ENCODE results near the gene ZNF804A.

The ZNF804A gene

GRCh38 chr2:184637781-184638180 is 39.5 kb downstream of the ZNF804A start:
- Histone ChIP-seq H3K27me3 (ENCODE audit: low read depth) (no peaks in the 10 kb centered on the region), H3K9me3 (no peaks in the 10 kb centered on the region), H3K4me3 (no peak overlapping the region), H3K36me3 (replicated peaks) (no peaks in the 10 kb centered on the region), H3K4me1 (no peaks in the 10 kb centered on the region)
- DNase-seq (ENCODE audit: low spot score in 2 of 2), result no peak
- in situ Hi-C loops (cut with MboI; ENCODE audit: low sequenced_read_pairs), result no loop called here

GRCh38 chr2:184644685-184645084 is 46.4 kb downstream of the ZNF804A start:
- Histone ChIP-seq H3K4me3 (no peak overlapping the region), H3K27me3 (ENCODE audit: low read depth) (no peaks in the 10 kb centered on the region), H3K36me3 (replicated peaks) (no peaks in the 10 kb centered on the region), H3K4me1 (peaks cover 5% of the 10 kb centered on the region; the same call in 1 of the 2 replicates), H3K9me3 (no peaks in the 10 kb centered on the region)
- in situ Hi-C loops (cut with MboI; ENCODE audit: low sequenced_read_pairs), result no loop called here
- no peak for DNase-seq (ENCODE audit: low spot score in 2 of 2)

GRCh38 chr2:184646177-184646576 is 47.8 kb downstream of the ZNF804A start:
- H3K4me1 ChIP-seq, result peaks cover 5% of the 10 kb centered on the region; the same call in 1 of the 2 replicates
- H3K27me3 ChIP-seq (ENCODE audit: low read depth), result no peaks in the 10 kb centered on the region
- H3K9me3 ChIP-seq, result no peaks in the 10 kb centered on the region
- no peak for DNase-seq (ENCODE audit: low spot score in 2 of 2)
- in situ Hi-C loops (cut with MboI; ENCODE audit: low sequenced_read_pairs), result no loop called here
- no peak overlapping the region for H3K4me3 ChIP-seq
- no peaks in the 10 kb centered on the region for H3K36me3 ChIP-seq (replicated peaks)

GRCh38 chr2:184646593-184646992 is 48.3 kb downstream of the ZNF804A start:
- no peak for DNase-seq (ENCODE audit: low spot score in 2 of 2)
- Histone ChIP-seq H3K9me3 (no peaks in the 10 kb centered on the region), H3K36me3 (replicated peaks) (no peaks in the 10 kb centered on the region), H3K27me3 (ENCODE audit: low read depth) (no peaks in the 10 kb centered on the region), H3K4me3 (no peak overlapping the region), H3K4me1 (peaks cover 5% of the 10 kb centered on the region; the same call in 1 of the 2 replicates)
- in situ Hi-C loops (cut with MboI; ENCODE audit: low sequenced_read_pairs), result no loop called here

- in situ Hi-C loops (cut with MboI; ENCODE audit: low sequenced_read_pairs), result no loop called here
- H3K4me1 ChIP-seq, result no peaks in the 10 kb centered on the region
Measured at GRCh38 chr2:184654945-184655344, 56.6 kb downstream of the ZNF804A start.

GRCh38 chr2:184677171-184677570 is 78.8 kb downstream of the ZNF804A start:
- Histone ChIP-seq H3K27me3 (ENCODE audit: low read depth) (no peaks in the 10 kb centered on the region), H3K4me1 (no peaks in the 10 kb centered on the region), H3K9me3 (no peaks in the 10 kb centered on the region), H3K36me3 (replicated peaks) (no peaks in the 10 kb centered on the region), H3K4me3 (no peak overlapping the region)
- in situ Hi-C loops (cut with MboI; ENCODE audit: low sequenced_read_pairs), result no loop called here
- no peak for DNase-seq (ENCODE audit: low spot score in 2 of 2)

More at GRCh38 chr2:184654945-184655344, 56.6 kb downstream of the ZNF804A start:
- Histone ChIP-seq H3K36me3 (replicated peaks) (no peaks in the 10 kb centered on the region), H3K27me3 (ENCODE audit: low read depth) (no peaks in the 10 kb centered on the region), H3K4me3 (no peak overlapping the region), H3K9me3 (no peaks in the 10 kb centered on the region)
- no peak for DNase-seq (ENCODE audit: low spot score in 2 of 2)

GRCh38 chr2:184679219-184680018 is 81.1 kb downstream of the ZNF804A start:
- no peaks in the 10 kb centered on the region for H3K9me3 ChIP-seq
- no peak for DNase-seq (ENCODE audit: low spot score in 2 of 2)
- in situ Hi-C loops (cut with MboI; ENCODE audit: low sequenced_read_pairs), result no loop called here
- H3K4me3 ChIP-seq, result no peak overlapping the region
- no peaks in the 10 kb centered on the region for H3K4me1 ChIP-seq
- H3K36me3 ChIP-seq (replicated peaks), result no peaks in the 10 kb centered on the region
- no peaks in the 10 kb centered on the region for H3K27me3 ChIP-seq (ENCODE audit: low read depth)

GRCh38 chr2:184680825-184681224 is 82.5 kb downstream of the ZNF804A start:
- Histone ChIP-seq H3K27me3 (ENCODE audit: low read depth) (no peaks in the 10 kb centered on the region), H3K9me3 (no peaks in the 10 kb centered on the region), H3K36me3 (replicated peaks) (no peaks in the 10 kb centered on the region), H3K4me1 (no peaks in the 10 kb centered on the region), H3K4me3 (no peak overlapping the region)
- no peak for DNase-seq (ENCODE audit: low spot score in 2 of 2)
- in situ Hi-C loops (cut with MboI; ENCODE audit: low sequenced_read_pairs), result no loop called here

- no peak for DNase-seq (ENCODE audit: low spot score in 2 of 2)
- Histone ChIP-seq H3K4me1 (no peaks in the 10 kb centered on the region), H3K4me3 (no peak overlapping the region), H3K9me3 (no peaks in the 10 kb centered on the region), H3K27me3 (ENCODE audit: low read depth) (no peaks in the 10 kb centered on the region), H3K36me3 (replicated peaks) (no peaks in the 10 kb centered on the region)
- in situ Hi-C loops (cut with MboI; ENCODE audit: low sequenced_read_pairs), result no loop called here
Measured at GRCh38 chr2:184681642-184682321, 83.5 kb downstream of the ZNF804A start.

GRCh38 chr2:184683911-184684310 is 85.6 kb downstream of the ZNF804A start:
- Histone ChIP-seq H3K27me3 (ENCODE audit: low read depth) (no peaks in the 10 kb centered on the region), H3K9me3 (no peaks in the 10 kb centered on the region), H3K36me3 (replicated peaks) (no peaks in the 10 kb centered on the region), H3K4me3 (no peak overlapping the region), H3K4me1 (no peaks in the 10 kb centered on the region)
- in situ Hi-C loops (cut with MboI; ENCODE audit: low sequenced_read_pairs), result no loop called here
- DNase-seq (ENCODE audit: low spot score in 2 of 2), result no peak

GRCh38 chr2:184685999-184686841 is 87.9 kb downstream of the ZNF804A start:
- Histone ChIP-seq H3K9me3 (no peaks in the 10 kb centered on the region), H3K4me3 (no peak overlapping the region), H3K36me3 (replicated peaks) (no peaks in the 10 kb centered on the region), H3K27me3 (ENCODE audit: low read depth) (no peaks in the 10 kb centered on the region), H3K4me1 (no peaks in the 10 kb centered on the region)
- no peak for DNase-seq (ENCODE audit: low spot score in 2 of 2)
- in situ Hi-C loops (cut with MboI; ENCODE audit: low sequenced_read_pairs), result no loop called here

GRCh38 chr2:184689638-184690037 is 91.3 kb downstream of the ZNF804A start:
- H3K4me3 ChIP-seq, result no peak overlapping the region
- H3K36me3 ChIP-seq (replicated peaks), result no peaks in the 10 kb centered on the region
- in situ Hi-C loops (cut with MboI; ENCODE audit: low sequenced_read_pairs), result no loop called here
- H3K27me3 ChIP-seq (ENCODE audit: low read depth), result no peaks in the 10 kb centered on the region
- H3K4me1 ChIP-seq, result no peaks in the 10 kb centered on the region
- DNase-seq (ENCODE audit: low spot score in 2 of 2), result no peak
- H3K9me3 ChIP-seq, result no peaks in the 10 kb centered on the region

- Histone ChIP-seq H3K36me3 (replicated peaks) (no peaks in the 10 kb centered on the region), H3K9me3 (no peaks in the 10 kb centered on the region), H3K4me1 (no peaks in the 10 kb centered on the region), H3K27me3 (ENCODE audit: low read depth) (no peaks in the 10 kb centered on the region), H3K4me3 (no peak overlapping the region)
- in situ Hi-C loops (cut with MboI; ENCODE audit: low sequenced_read_pairs), result no loop called here
- no peak for DNase-seq (ENCODE audit: low spot score in 2 of 2)
Measured at GRCh38 chr2:184692141-184692734, 93.9 kb downstream of the ZNF804A start.

All from HAP-1 (cell line).